Psoas muscle (tissue), 8 donors: Measurements from ENCODE around the gene BANP. TPM values are rescaled to one million over a fixed set of nuclear protein-coding genes. Genes with fewer than 3 reads are reported as not detected.
"Not testable (repeated sequence)": the region's sequence is repeated elsewhere in the genome, so short reads cannot be mapped to it uniquely, and the experiment has no call there.

ENCODE experiments used
- ATAC-seq, 4 donors: fragments of 200-7000 bp; cut with Tn5 transposase; one replicate each; pipeline ENCODE4 v1.9.1; 2020; ENCODE audit warnings: moderate library complexity in 3 of 4, mild to moderate bottlenecking in 2 of 4
- DNase-seq, 2 donors: peaks; one replicate each; pipeline ENCODE4 v3.0.0-alpha.2; 2020
- H3K27ac ChIP-seq: fragments of 200-600 bp; one replicate; pipeline ENCODE4 v1.8.0; 2022
- H3K27me3 ChIP-seq, 3 donors: fragments of 200-600 bp in 1 of 3; one replicate each; pipeline versions ENCODE4 v1.6.1 to v1.8.0; 2013 to 2022; ENCODE audit warnings: low read length in 2 of 3, mild to moderate bottlenecking in 2 of 3, moderate library complexity in 1 of 3; ENCODE audit not compliant: insufficient read depth in 3 of 3
- H3K36me3 ChIP-seq, 2 donors: fragments of 200-600 bp in 1 of 2; one replicate each; pipeline versions ENCODE4 v1.6.1 to v1.8.0; 2013 to 2022; ENCODE audit warnings: low read depth in 1 of 2, mild to moderate bottlenecking in 1 of 2, moderate library complexity in 1 of 2; ENCODE audit not compliant: insufficient read depth in 1 of 2
- H3K4me1 ChIP-seq: fragments of 200-600 bp; one replicate; pipeline ENCODE4 v1.8.0; 2022
- H3K4me3 ChIP-seq: fragments of 200-600 bp; one replicate; pipeline ENCODE4 v1.8.0; 2022; ENCODE audit warnings: mild to moderate bottlenecking
- H3K9me3 ChIP-seq: fragments of 200-600 bp; one replicate; pipeline ENCODE4 v1.8.0; 2022
- WGBS, 3 donors: extraction: QIAGEN DNeasy Blood & Tissue Kit; methylation state at CpG; one replicate each; pipeline versions ENCODE4 v1.1.6 to v1.1.7; 2013; 5-methylcytosine and 5-hydroxymethylcytosine counted together
- intact Hi-C, 2 donors: fragments of 100-400 bp; cut with DNase I; formaldehyde crosslinking; loops; one replicate each; pipeline versions ENCODE4 v1.11.0 to v1.14.2; 2022
- polyA plus RNA-seq, 3 donors: library from polyadenylated mRNA; stranded (reverse); fragments of 200-250 nt; gene quantifications; one replicate each; pipeline ENCODE4 v1.2.3, GENCODE V29; 2013
- total RNA-seq, 4 donors: library from RNA; stranded (reverse); fragmentation: NEBNext Ultra II Directional in 2 of 4; extraction: Animal tissue kit (Norgen Biotek cat#: 25700) in 2 of 4; gene quantifications; one replicate each; pipeline versions ENCODE4 v1.2.1 to v1.2.4, GENCODE V29; 2021 to 2023
- TF ChIP-seq, protein P1 (sequence below): fragments of 200-600 bp; IDR thresholded peaks from one replicate; pipeline ENCODE4 v1.8.0; 2022; ENCODE audit warnings: antibody characterized with exemption
- donor health status: healthy with polysubstance abuse.
- donor health status: DM: no; HTN: no; CAD: no; lungs with moderate emphysema.
- donor health status: Bipolar disorder and iron deficiency.
- donor health status: healthy.
- donor health status: DM: yes; HTN: yes; CAD: no.
- donor health status: DM: no; HTN: no; CAD: no.
- donor health status: DM: no; HTN: no; CAD: no.
- donor health status: DM: yes; HTN: yes; CAD: no.

The BANP gene
- total and polyA plus RNA-seq, 7 donors = 7.7 to 15.3 (median 14.2) TPM

GRCh38 chr16:88116121-88116520 is 164.9 kb downstream of the BANP start:
- Histone ChIP-seq H3K36me3 (no peaks in the 10 kb centered on the region), H3K9me3 (no peaks in the 10 kb centered on the region), H3K27me3 (peaks cover 0 to 24% (median 2%) of the 10 kb centered on the region in 3 donors), H3K4me1 (no peaks in the 10 kb centered on the region), H3K27ac (no peak overlapping the region), H3K4me3 (no peak overlapping the region)
- ATAC-seq = no peak
- 39 to 48% (median 41%) methylated on average over 13 of the region's 13 CpGs for WGBS, 3 donors
- intact Hi-C loops = no loop called here
- peak in 1 of 2 donors; percentile 53 for DNase-seq
- TF ChIP-seq, protein P1, sequence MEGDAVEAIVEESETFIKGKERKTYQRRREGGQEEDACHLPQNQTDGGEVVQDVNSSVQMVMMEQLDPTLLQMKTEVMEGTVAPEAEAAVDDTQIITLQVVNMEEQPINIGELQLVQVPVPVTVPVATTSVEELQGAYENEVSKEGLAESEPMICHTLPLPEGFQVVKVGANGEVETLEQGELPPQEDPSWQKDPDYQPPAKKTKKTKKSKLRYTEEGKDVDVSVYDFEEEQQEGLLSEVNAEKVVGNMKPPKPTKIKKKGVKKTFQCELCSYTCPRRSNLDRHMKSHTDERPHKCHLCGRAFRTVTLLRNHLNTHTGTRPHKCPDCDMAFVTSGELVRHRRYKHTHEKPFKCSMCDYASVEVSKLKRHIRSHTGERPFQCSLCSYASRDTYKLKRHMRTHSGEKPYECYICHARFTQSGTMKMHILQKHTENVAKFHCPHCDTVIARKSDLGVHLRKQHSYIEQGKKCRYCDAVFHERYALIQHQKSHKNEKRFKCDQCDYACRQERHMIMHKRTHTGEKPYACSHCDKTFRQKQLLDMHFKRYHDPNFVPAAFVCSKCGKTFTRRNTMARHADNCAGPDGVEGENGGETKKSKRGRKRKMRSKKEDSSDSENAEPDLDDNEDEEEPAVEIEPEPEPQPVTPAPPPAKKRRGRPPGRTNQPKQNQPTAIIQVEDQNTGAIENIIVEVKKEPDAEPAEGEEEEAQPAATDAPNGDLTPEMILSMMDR = no peak

DNA sequence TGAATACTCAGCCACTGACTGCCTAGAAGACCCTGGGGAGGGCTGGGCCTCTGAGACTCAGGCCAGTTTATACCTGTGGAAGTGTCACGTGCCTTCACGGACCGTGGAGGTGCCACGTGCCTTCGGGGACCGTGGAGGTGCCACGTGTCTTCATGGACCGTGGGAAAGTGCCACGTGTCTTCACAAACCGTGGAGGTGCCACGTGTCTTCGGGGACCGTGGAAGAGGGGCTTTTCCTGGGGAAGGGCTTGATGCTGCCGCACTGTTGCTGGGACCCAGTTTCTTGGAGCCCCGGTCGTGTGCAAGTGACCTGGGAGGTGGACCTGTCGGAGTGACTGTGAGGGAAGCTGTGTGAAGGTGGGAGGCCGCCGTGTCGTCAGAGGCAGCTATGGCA is 166.2 kb downstream of the BANP start:
- ATAC-seq = no peak

DNA sequence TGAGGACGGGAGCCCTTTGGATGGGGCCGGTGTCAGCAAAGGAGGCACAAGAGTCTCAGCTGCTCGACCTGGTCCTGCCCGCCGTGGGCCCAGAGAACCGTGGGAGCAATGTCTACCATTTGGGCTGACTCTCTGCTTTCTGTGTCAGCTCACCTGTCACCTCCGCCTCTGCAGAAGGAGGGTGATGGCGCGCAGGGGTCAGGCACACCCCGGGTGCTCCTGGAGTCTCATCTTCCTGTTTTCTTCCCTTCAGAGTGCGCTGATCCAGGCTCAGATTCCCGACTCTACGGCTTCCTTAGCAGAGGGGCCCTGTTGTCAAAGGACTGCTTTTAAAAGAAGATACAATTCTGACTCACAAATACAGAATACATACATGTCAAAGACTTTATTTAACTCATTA is 167.1 kb downstream of the BANP start:
- WGBS, 3 donors = 64 to 70% (median 70%) methylated on average over 11 to 13 of the region's 13 CpGs
- ATAC-seq (no peak), DNase-seq (peak in 1 of 2 donors; percentile 25)
- Histone ChIP-seq H3K4me3 (no peak overlapping the region), H3K9me3 (no peaks in the 10 kb centered on the region), H3K4me1 (no peaks in the 10 kb centered on the region), H3K27me3 (peaks cover 0 to 21% (median 5%) of the 10 kb centered on the region in 3 donors), H3K27ac (no peak overlapping the region), H3K36me3 (no peaks in the 10 kb centered on the region)
- TF ChIP-seq, protein P1 = no peak
- intact Hi-C loops = no loop called here

More for the DNA sequence above, 166.2 kb downstream of the BANP start:
- TF ChIP-seq, protein P1 = no peak
- H3K4me1 ChIP-seq = no peaks in the 10 kb centered on the region
- intact Hi-C loops = no loop called here
- no peak overlapping the region for H3K27ac ChIP-seq
- peak in 1 of 2 donors; percentile 31 for DNase-seq
- WGBS, 3 donors = 87 to 91% (median 88%) methylated on average over 20 of the region's 20 CpGs
- no peak overlapping the region for H3K4me3 ChIP-seq
- peaks cover 0 to 23% (median 2%) of the 10 kb centered on the region in 3 donors for H3K27me3 ChIP-seq
- no peaks in the 10 kb centered on the region for H3K36me3 ChIP-seq
- no peaks in the 10 kb centered on the region for H3K9me3 ChIP-seq

- H3K36me3 ChIP-seq, H3K4me3 ChIP-seq, H3K27ac ChIP-seq, intact Hi-C loops, H3K4me1 ChIP-seq, H3K9me3 ChIP-seq: not testable (repeated sequence)
- peak; percentile 23 to 72 (median 52) for ATAC-seq
- peak in 1 of 2 donors; percentile 66 for DNase-seq
- 23 to 32% (median 29%) methylated on average over 28 of the region's 28 CpGs for WGBS, 3 donors
- H3K27me3 ChIP-seq = peaks cover 0 to 21% (median 5%) of the 10 kb centered on the region in 3 donors
These were observed 167.9 kb downstream of the BANP start for GRCh38 chr16:88118852-88119741.

DNA sequence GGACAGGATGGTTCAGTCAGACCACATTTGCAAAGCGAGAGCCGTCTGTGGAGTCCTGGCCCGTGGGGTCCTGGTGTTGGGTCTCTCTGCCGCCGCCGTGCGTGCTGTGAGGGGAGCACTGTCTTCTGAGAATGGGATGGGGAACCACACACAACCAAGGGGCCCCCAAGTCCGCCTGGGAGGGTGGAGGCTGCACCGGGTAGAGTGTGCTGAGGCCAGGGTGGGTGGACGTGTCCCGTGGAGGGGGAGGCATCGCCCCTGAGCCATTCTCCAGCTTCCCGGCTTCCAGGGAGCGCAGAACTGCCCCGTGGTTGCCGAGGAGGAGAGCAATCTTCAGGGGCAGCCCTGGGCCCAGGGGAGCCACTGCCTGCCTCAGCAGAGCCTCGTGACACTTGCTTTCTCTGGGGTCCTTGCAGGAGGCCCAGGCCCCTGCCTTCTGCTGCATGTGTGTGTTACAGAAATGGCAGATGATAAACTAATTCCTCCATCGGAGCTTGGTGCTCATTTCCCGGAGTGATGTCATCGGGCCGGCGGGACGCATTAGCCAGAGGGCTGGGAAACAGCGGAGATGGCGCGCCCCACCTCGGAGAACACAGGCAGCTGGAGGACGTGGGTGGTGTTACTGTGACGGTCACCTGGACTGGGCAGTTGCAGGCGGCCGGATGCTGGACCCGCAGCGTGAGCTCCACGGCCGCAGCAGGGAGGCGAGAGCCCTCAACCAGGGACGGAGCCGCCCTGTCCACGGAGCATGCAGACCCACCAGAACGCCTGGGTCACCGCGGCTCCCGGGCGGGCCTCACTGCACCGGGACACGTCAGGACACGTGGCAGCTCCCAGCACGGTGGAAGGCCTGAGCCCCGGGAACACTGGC is 168.9 kb downstream of the BANP start:
- H3K4me1 ChIP-seq, H3K27ac ChIP-seq, intact Hi-C loops, H3K36me3 ChIP-seq, H3K4me3 ChIP-seq, H3K9me3 ChIP-seq: not testable (repeated sequence)
- 68 to 79% (median 73%) methylated on average over 49 of the region's 49 CpGs for WGBS, 3 donors
- peak in 1 of 4 donors; percentile 37 for ATAC-seq
- DNase-seq = peak in 1 of 2 donors; percentile 70
- H3K27me3 ChIP-seq = peaks cover 0 to 21% (median 5%) of the 10 kb centered on the region in 3 donors
